ENCODE measurements around the gene PAGE4.

Gene PAGE4

DNA sequence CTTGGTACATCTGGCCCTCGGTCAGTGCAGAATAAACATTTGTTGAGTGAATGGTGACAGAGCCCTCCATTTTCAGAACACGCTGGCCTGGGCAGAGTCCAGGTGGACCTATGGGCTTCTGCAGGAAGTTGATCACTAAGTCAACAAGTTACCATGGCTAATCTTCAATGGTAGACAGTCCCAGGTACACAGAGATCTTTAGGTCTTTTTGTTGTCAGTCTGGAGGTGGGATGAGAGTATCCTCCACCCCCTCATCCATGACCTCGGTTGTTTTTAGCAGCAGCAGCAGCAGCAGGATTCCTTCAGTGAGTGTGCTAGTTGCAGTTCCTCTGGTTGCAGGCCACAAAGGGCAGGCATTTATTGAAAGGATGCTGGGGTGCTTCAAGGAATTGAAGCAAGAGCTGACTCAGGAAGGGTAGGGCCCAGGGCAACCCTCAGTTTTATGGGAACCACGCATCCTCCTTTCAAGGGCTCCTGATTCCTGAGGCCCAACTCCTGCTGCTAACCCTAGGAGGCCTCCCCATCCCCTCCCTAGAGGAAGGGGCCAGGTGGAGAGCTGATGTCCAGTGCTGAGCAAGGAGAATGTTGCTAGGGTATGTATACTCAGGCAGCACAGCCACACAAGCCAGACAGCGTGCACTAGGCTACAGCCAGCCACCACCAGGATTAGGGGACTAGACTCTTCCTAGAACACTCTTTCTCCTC, 48.4 kb downstream of the PAGE4 start:
- DNase-seq = no peak

DNA sequence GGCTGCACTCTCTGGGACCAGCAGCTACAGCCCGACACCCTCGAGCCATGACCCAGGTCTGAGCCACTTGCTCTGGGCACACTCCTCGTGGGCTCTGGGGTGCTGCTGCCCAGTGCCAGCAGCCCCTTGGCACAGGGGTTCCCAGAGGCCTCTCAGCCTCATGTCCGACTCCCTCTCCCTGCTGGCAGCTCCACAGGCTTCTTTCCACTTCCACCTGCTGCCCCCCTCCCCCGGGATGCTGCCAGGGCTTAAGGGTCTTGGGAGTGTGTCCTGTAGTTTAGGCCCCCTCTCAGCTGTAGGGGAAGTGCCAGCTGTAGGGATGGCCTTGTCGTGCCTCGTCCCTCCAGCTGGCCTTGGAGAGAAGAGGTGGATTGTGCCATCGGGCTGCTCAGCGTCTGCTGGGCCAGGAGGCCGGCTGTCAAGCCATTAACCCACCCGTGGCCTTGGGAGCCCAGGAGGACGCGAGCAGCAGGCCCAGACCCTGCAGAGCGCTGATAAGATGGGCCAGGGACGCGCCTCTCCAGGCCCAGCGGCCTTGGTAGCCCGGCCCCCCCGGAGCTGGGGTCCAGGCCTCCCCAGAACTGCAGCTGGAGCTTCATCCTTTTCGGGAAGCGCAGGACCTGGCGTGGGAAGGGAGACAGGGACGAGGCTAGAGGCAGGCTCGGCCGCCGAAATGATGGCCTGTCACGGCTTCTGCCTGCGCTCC, 49.2 kb downstream of the PAGE4 start:
- no peak for DNase-seq

DNA sequence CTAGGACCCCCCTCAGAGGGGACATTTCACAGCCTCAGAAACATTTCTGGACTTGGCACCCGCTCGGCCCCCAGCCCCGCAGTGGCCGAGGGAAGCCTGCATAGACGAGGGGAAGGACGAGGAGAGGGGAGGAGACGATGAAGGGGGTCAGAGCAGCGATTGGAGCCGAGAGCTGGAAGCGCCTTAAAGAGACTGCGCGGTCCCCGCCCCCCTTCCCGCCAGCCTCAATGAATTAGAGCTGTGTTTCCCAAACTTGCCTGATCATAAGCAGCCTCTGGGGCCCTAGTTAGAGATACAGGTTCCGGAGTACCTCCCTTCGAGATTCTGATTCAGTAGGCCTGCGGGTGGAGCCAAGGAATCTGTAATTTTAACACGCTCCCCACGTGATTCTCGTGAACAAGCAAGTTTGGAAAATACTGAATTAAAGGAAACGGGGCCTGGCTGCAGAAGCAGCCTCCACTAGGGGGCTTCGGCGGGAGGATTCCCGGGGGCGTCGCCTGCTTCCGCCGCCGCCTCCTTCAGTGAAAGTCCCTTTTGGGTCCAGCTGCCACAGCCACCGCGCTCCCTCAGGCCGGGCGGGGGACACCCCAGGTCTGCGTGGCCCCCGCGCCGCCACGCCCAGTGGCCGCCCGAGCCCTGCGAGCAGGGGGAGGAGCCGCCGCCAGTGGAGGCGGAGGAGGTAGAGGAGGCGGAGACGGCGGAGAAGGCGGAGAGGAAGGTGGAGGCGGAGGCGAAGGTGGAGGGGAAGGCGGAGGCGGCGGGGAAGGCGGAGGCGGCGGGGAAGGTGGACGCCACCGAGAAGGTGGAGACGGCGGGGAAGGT, 49.9 kb downstream of the PAGE4 start, which contains the start of gene USP27X:
TSS of gene USP27X (plus strand) at position 651 of the 822 bp plus-strand sequence. CDS start 824 bp downstream, outside the sequence.
- DNase-seq = peak; percentile 85 to 90

DNA sequence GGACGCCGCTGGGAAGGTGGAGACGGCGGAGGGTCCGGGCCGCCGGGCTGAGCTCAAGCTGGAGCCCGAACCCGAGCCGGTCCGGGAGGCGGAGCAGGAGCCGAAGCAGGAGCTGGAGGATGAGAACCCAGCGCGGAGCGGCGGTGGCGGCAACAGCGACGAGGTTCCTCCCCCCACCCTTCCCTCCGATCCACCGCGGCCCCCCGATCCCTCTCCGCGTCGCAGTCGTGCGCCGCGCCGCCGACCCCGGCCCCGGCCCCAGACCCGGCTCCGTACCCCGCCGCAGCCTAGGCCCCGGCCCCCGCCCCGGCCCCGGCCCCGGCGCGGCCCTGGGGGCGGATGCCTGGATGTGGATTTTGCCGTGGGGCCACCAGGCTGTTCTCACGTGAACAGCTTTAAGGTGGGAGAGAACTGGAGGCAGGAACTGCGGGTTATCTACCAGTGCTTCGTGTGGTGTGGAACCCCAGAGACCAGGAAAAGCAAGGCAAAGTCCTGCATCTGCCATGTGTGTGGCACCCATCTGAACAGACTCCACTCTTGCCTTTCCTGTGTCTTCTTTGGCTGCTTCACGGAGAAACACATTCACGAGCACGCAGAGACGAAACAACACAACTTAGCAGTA, 50.7 kb downstream of the PAGE4 start:
- peak in 1 of 2 donors; percentile 17 for DNase-seq

DNA sequence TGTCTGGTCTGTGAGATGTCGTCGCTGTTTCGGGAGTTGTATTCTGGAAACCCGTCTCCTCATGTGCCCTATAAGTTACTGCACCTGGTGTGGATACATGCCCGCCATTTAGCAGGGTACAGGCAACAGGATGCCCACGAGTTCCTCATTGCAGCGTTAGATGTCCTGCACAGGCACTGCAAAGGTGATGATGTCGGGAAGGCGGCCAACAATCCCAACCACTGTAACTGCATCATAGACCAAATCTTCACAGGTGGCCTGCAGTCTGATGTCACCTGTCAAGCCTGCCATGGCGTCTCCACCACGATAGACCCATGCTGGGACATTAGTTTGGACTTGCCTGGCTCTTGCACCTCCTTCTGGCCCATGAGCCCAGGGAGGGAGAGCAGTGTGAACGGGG, 51.6 kb downstream of the PAGE4 start:
- DNase-seq = no peak
